ENCODE results near the gene TRABD2B.

TRABD2B gene

DNA sequence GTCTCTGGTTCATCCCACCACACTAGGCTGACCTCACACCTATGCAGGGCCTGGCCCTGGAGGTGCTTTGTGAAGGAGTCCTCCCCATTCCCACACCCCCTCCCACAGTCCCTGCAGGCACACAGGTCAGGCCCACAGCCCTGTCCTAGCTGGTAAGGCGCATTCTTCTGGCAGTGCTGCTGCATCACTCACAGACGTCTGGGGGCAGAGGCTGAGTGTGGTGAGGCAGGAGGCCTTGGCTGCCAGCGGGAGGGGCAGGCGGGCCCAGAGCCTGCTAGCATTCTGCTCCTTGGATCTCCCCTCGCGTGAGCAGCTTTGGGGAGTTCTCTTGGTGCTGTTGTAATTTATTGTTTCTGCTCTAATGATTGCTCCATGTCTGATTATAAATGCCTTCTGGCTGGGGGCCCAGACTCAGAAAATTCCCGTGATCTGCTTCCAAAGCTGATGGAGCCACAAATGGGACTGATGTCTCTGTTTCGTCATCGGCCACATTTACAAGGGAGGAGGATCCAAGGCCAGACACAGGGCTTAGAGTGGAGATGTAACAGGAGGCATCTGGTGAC is 62.9 kb downstream of the TRABD2B start:
- DNase-seq, result peak; percentile 84

DNA sequence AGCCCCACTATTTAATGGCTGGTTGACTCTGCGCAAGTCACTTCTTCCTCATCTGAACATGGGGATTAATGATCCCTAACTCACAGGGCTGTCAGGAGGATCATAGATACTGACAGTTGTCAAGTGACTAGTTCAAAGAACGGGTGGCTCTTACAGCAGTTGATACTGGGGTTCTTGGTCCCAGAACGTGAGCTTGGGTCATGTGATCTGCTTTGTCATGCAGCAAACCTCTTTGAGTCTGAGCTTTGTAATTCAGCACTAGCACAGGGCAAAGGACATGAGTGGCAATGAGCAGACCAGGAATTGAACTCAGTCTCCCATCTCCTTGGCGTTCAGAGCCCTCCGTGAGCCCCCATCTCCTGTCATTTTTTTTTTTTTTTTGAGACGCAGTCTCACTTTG is 64.4 kb downstream of the TRABD2B start:
- DNase-seq, result no peak

- no peak for DNase-seq
Measured at GRCh38 chr1:47931395-47931794, 65.8 kb downstream of the TRABD2B start.

GRCh38 chr1:47930210-47930840 is 66.9 kb downstream of the TRABD2B start:
- no peak for DNase-seq

DNA sequence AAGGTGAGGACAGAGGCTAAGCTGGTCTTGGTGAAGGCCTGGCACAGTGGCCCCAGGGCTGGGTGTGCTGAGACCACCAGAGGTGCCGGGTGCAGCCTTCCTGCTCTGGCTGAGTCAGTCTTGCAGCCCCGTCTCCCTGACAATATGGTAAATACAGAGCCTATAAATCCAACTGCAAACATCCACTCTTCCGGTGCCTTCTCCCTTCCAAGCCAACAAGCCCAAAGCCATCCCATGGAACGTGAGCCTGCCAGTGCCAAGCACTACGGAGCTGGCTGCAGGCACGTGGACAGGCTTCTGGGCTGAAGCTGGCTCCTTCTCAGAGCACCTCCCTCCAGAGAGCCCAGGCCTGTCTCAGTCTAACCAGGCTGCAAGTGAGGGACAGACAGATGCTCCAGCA is 70.0 kb downstream of the TRABD2B start:
- no peak for DNase-seq

GRCh38 chr1:47926461-47926999 is 70.7 kb downstream of the TRABD2B start:
- no peak for DNase-seq

GRCh38 chr1:47924270-47925048 is 72.7 kb downstream of the TRABD2B start:
- DNase-seq, result no peak

DNA sequence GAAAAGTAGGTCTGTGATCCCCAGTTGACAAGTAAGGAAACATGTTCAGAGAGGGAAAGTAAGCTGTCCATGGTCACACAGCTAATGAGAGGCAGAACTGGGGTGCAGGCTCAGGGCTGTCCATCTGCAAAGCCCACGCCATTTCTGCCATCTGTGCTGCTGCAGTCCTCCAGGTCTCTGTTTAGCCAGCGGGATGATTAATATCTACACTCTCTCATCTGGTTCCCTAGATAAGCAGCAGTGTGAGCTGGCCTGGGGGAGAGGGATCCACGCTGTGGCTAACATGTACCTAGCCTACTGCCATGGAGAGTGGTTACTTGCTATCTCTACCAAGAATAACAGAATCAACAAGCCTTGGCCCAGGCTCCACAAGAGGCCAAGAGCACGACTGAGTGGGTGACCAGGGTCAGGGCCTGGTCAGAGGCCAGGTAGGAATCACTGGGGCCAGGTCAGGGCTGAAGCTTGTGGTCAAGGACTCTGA is 75.2 kb downstream of the TRABD2B start:
- DNase-seq, result no peak

DNA sequence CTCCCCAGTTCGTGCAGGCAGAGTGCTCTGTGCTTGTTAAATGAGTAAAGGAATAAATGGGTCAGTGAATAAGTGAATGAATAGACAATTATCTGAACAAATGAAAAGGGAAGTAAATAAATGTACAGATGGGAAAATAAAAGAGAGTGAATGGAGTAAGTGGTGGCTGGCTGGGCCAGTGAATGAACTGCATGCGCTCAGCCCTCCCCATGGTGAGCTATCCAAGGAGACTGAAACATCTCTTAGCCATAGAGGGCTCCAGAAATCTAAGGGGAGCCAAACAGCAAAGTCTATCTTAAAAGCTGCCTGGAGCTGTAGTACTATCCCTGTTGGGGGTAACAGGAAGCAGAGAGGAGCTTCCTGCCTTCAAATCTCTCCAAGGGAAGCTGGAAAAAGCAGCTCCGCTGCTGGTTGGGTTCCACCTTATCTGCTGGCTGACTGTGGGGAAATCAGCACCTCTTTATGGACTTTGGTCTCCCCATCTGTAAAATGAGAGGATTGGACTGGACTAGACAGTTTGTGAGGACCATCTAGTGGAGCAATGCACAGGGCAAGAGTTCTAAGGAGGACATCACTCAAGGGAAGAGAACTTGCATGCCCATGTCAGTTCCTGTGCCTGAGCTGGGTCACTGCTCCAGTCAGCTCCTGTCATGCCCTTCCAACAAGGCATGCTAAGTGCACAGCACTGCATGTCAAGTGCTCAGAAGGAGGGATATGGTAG is 77.9 kb downstream of the TRABD2B start:
- DNase-seq, result no peak

- DNase-seq, result no peak
Measured at GRCh38 chr1:47918257-47918867, 78.8 kb downstream of the TRABD2B start.

- no peak for DNase-seq
Measured at GRCh38 chr1:47917687-47918086, 79.5 kb downstream of the TRABD2B start.

- peak; percentile 62 for DNase-seq
Measured at GRCh38 chr1:47915677-47916353, 81.4 kb downstream of the TRABD2B start.

DNA sequence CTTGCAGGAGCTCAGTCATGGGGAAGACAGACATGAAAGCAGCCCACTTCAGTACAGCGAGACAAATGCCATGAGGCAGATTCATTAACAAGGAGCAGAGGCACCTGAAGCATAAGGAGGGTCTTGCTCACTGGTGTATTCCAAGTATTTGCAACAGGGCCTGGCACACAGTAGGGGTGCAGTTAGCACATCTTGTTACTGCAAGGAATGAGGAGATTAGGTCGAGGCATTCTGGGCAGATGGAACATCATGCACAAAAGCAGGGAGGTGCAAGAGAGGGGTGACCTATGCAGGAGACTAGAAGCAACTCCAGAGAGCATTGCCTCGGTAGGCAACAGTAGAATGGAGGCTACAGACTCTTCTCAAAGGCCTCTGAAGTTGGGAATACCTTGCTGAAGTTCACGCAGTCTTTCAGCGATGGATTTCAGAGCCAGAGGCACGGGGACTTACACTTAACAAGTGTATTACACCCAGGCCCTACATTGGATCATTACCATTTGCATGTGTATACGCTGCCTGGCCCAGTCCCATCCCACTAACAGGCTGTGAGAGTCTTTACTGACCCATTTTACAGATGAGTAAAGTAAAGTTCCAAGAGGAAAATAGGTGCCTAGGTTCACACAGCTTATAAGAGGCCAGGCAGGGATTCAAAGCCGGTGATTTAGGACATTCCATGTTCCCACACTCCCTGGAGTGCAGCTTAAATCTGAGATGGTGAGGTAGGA is 82.1 kb downstream of the TRABD2B start:
- no peak for DNase-seq

DNA sequence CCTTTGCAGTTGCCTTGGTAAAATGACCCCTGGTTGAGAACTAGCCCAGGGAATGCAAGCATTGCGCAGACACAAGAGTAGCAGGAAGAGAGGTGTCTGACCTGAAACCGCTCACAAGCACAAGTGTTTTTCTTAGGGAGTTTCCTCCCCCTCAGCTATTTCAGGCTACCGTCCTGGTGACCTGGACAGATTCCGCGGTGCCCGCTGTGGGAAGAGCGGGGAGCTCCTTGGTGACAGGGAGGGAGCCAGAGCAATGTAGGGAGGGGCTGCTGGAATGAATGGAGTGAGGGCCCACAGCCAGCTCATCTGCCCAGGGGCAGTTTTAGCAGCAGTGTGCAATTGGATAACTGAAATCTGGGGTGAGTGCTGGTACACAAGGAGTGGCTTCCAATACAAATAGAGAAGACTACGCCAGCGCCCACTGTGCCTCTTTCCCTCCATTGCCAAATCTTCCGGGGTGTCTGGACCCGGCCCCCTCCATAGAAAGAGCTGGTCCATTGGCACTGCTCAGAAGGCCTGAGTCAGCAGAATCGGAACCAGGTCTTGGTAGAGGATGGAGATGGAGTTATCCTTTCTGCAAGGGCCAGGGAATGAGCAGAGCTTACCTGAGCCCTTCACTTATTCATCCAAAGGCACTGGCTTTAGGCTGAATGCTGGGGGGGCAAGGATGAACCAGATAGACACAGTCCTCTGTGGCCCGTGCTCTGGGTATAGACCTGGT is 82.8 kb downstream of the TRABD2B start:
- DNase-seq, result no peak

GRCh38 chr1:47913225-47913823 is 83.9 kb downstream of the TRABD2B start:
- no peak for DNase-seq

GRCh38 chr1:47912756-47913155 is 84.4 kb downstream of the TRABD2B start:
- no peak for DNase-seq

- DNase-seq, result no peak
Measured at GRCh38 chr1:47911892-47912291, 85.3 kb downstream of the TRABD2B start.

- DNase-seq, result no peak
Measured at GRCh38 chr1:47911424-47911823, 85.8 kb downstream of the TRABD2B start.

DNA sequence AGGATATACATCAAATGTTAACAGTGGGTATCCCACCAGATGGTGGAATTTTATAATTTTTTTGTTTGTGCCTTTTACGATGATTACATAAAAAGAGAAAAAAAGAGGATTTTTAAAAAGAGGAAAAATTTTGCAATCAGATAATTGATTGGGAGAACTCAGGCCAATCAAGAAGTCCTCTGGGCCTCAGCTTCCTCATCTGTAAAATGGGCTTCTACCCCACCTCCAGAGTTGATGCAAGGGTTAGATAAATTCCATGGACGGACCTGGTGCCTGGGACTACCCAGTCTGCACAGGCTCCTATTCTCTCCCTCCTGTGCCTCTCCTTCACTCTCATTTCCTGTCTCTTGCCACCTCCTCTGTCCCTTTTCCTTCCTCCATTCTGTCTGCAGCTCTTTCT is 88.9 kb downstream of the TRABD2B start:
- DNase-seq, result no peak

DNA sequence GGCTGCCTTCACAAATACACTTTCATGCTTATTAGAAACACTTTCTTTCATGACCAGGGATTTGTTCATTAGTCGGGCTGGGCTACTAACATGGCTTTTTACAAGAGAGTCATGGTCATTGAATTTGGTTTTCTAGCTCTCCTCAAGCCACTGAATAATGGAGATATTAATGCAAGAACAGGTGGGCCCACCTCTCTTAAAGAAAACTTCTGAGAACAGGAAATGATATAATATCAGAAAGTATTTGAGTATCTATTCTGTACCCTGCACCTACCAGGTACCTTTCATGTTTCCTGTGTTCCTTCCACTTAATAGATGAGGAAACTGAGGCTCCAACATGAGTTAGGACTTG is 90.0 kb downstream of the TRABD2B start:
- no peak for DNase-seq

All from NCI-H1694 (cell line).